HepG2 (cell line): ENCODE results near the gene PELO. TPM values are rescaled to one million over a fixed set of nuclear protein-coding genes. Genes with fewer than 3 reads are reported as not detected.

Experiments
- ARID5B ChIP-seq: IDR thresholded peaks from 2 replicates; pipeline ENCODE4 v1.4.0; 2020; ENCODE audit warnings: mild to moderate bottlenecking, missing genetic modification reagents
- MBNL3 ChIP-seq: fragments of 250-450 bp; sonication (Bioruptor Pico); conservative IDR thresholded peaks from 2 replicates; pipeline ENCODE4 v1.8.0; 2022; ENCODE audit warnings: mild to moderate bottlenecking, inconsistent platforms
- PRDM4 ChIP-seq: sonication (generic); formaldehyde crosslinking; IDR thresholded peaks from 2 replicates; pipeline ENCODE4 v1.9.0; 2021; ENCODE audit warnings: missing genetic modification reagents, borderline replicate concordance
- PTBP1 ChIP-seq: fragments of 200-400 bp; formaldehyde crosslinking; IDR thresholded peaks from 2 replicates; pipeline ENCODE4 v1.6.1; 2018; ENCODE audit warnings: low read length, low read depth; ENCODE audit not compliant: poor library complexity, severe bottlenecking
- RBM22 ChIP-seq: fragments of 200-400 bp; formaldehyde crosslinking; optimal IDR thresholded peaks from 2 replicates; pipeline ENCODE3; 2017; ENCODE audit warnings: mild to moderate bottlenecking, low read length, moderate library complexity
- TBX3 ChIP-seq: fragments of 450-650 bp; IDR thresholded peaks from 2 replicates; pipeline ENCODE4 v1.6.1; 2017; ENCODE audit warnings: antibody characterized with exemption, mild to moderate bottlenecking, inconsistent platforms, borderline replicate concordance
- TFE3 ChIP-seq: IDR thresholded peaks from 2 replicates; pipeline ENCODE4 v1.6.1; 2016
- ZNF331 ChIP-seq: sonication (generic); formaldehyde crosslinking; IDR thresholded peaks from 2 replicates; pipeline ENCODE4 v1.4.0; 2020; ENCODE audit warnings: missing genetic modification reagents
- ZNF513 ChIP-seq: sonication (generic); formaldehyde crosslinking; conservative IDR thresholded peaks from 2 replicates; pipeline ENCODE4 v1.5.0; 2020; ENCODE audit warnings: missing genetic modification reagents
- ZNF580 ChIP-seq: IDR thresholded peaks from 2 replicates; pipeline ENCODE4 v1.6.1; 2016; ENCODE audit warnings: low read depth, borderline replicate concordance
- ZNF646 ChIP-seq: sonication (generic); formaldehyde crosslinking; IDR thresholded peaks from 2 replicates; pipeline ENCODE4 v1.9.0; 2021; ENCODE audit warnings: mild to moderate bottlenecking, missing genetic modification reagents
- polyA plus RNA-seq, 8 experiments: library from polyadenylated mRNA; depleted of rRNA in 3 of 8; stranded (reverse) in 7 of 8; unstranded in 1 of 8; fragments of >200 nt; fragmentation: Illumina TruSeq in 4 of 8; extraction: Trizol in 4 of 8; gene quantifications; 2 replicates each; pipeline versions ENCODE4 v1.2.1 to v1.2.3, GENCODE V29; 2011 to 2016; ENCODE audit warnings: low read depth in 4 of 8, missing spikeins in 1 of 8, mixed read lengths in 1 of 8; ENCODE audit not compliant: insufficient read depth in 1 of 8
- total RNA-seq, 5 experiments: library from RNA; depleted of rRNA; stranded (reverse); fragments of >200 nt; fragmentation: Illumina TruSeq; extraction: Trizol; gene quantifications; 2 replicates each; pipeline ENCODE4 v1.2.3, GENCODE V29; 2016; ENCODE audit warnings: low read depth in 1 of 5

PELO gene
- total and polyA plus RNA-seq, 2 of the 13 experiments (the other 11 are each of a cell fraction or from before 2014, with no cell fraction given): 19.0 to 23.9 TPM

GRCh38 chr5:52786949-52787599 lies 642 bp upstream of the PELO start (continued):
- TF ChIP-seq ARID5B (CRISPR knock-in tag) (peak; percentile 23; the same call in 1 of the 2 replicates), ZNF580 (CRISPR knock-in tag) (no peak), ZNF513 (CRISPR knock-in tag) (no peak), PTBP1 (no peak), ZNF646 (CRISPR knock-in tag) (no peak), PRDM4 (no peak), RBM22 (no peak), MBNL3 (no peak), TFE3 (CRISPR knock-in tag) (no peak), ZNF331 (CRISPR knock-in tag) (0 out of 2 replicates have a peak, but pooled peaks have one; percentile 14), TBX3 (no peak)
